ENCODE data around the gene EIF6. TPM values are rescaled to one million over a fixed set of nuclear protein-coding genes. Genes with fewer than 3 reads are reported as not detected.

EIF6 gene
- total RNA-seq, 2 experiments from 2014 or later: 106 to 113 TPM

DNA sequence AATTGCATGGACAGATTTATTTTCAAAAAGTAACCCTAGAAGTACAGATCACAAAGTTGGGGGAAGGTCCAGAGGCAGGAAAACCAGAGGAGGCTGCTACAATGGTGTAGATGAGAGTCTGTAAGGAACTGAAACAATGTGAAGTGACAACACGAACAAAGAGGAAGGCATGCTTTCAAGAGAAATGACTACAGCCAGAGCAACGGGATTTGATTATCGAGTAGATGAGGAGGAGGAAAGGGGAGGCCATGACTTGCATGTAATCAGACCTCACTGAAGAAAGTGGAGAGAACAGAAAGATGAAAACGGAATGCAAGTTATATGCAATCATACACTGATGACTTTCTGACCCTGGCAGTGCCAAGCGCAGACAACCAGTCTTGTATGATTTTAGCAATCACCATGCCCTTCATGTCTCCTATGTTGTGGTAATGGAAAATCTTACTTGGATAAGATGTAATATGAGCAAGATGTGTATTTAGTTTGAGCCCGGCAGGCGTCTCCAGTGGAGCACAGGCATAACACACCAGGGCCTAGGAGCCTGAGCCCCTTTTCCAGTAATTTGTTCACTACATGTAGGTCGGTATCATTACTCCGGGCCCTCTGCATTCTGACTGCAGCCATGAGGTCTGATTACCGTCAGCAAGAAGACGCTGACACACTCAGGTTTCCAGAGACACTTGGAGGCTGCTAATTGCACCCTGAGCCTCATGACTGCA, 41.6 kb upstream of the EIF6 start:
- Histone ChIP-seq H3K4me2 (ENCODE audit: low read length) (no peak overlapping the region), H3K4me3 (ENCODE audit: low read depth, low read length, poor library complexity, severe bottlenecking) (no peak overlapping the region), H2AFZ (ENCODE audit: low read length) (no peak overlapping the region), H3K27ac (ENCODE audit: low read depth, low read length, poor library complexity, severe bottlenecking) (no peak overlapping the region), H3K79me2 (ENCODE audit: insufficient read depth, low read depth, low read length) (no peaks in the 10 kb centered on the region), H3K36me3 (ENCODE audit: insufficient read depth, low read length) (0 out of 2 replicates have a peak, but pooled peaks cover 5% of the 10 kb centered on the region), H3K4me1 (ENCODE audit: insufficient read depth, low read length, poor library complexity, severe bottlenecking) (no peaks in the 10 kb centered on the region), H3K9me3 (ENCODE audit: low read length) (no peaks in the 10 kb centered on the region), H4K20me1 (ENCODE audit: insufficient read depth, low read length) (no peaks in the 10 kb centered on the region), H3K9me2 (ENCODE audit: insufficient read depth, low read length) (no peaks in the 10 kb centered on the region)
- BruUV-seq (replicated peaks): no TSS peak
- no peak for DNase-seq (ENCODE audit: low spot score)
- TF ChIP-seq EZH2phosphoT487 (IDR thresholded peaks at IDR 0.05; ENCODE audit: borderline replicate concordance, low read depth, low read length): no peak
- TF ChIP-seq, protein P1, sequence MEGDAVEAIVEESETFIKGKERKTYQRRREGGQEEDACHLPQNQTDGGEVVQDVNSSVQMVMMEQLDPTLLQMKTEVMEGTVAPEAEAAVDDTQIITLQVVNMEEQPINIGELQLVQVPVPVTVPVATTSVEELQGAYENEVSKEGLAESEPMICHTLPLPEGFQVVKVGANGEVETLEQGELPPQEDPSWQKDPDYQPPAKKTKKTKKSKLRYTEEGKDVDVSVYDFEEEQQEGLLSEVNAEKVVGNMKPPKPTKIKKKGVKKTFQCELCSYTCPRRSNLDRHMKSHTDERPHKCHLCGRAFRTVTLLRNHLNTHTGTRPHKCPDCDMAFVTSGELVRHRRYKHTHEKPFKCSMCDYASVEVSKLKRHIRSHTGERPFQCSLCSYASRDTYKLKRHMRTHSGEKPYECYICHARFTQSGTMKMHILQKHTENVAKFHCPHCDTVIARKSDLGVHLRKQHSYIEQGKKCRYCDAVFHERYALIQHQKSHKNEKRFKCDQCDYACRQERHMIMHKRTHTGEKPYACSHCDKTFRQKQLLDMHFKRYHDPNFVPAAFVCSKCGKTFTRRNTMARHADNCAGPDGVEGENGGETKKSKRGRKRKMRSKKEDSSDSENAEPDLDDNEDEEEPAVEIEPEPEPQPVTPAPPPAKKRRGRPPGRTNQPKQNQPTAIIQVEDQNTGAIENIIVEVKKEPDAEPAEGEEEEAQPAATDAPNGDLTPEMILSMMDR (conservative IDR thresholded peaks at IDR 0.05; ENCODE audit: low read length): no peak
- intact Hi-C loops (cut with micrococcal nuclease; ENCODE audit: unreplicated experiment): no loop called here
- CTCF ChIA-PET (ENCODE audit: unreplicated experiment): no interaction called here
- POLR2A ChIA-PET: no interaction called here

GRCh38 chr20:35325401-35325800, 40.8 kb upstream of the EIF6 start:
- intact Hi-C loops (cut with micrococcal nuclease; ENCODE audit: unreplicated experiment): no loop called here
- no TSS peak for BruUV-seq (replicated peaks)
- H3K27ac ChIP-seq (ENCODE audit: low read depth, low read length, poor library complexity, severe bottlenecking): no peak overlapping the region
- ChIA-PET CTCF (ENCODE audit: unreplicated experiment) (no interaction called here), POLR2A (no interaction called here)
- H4K20me1 ChIP-seq (ENCODE audit: insufficient read depth, low read length): no peaks in the 10 kb centered on the region
- H3K4me3 ChIP-seq (ENCODE audit: low read depth, low read length, poor library complexity, severe bottlenecking): no peak overlapping the region
- 0 out of 2 replicates have a peak, but pooled peaks cover 5% of the 10 kb centered on the region for H3K36me3 ChIP-seq (ENCODE audit: insufficient read depth, low read length)
- no peak overlapping the region for H2AFZ ChIP-seq (ENCODE audit: low read length)
- TF ChIP-seq, protein P1 (conservative IDR thresholded peaks at IDR 0.05; ENCODE audit: low read length): no peak
- no peak for TF ChIP-seq EZH2phosphoT487 (IDR thresholded peaks at IDR 0.05; ENCODE audit: borderline replicate concordance, low read depth, low read length)
- H3K4me1 ChIP-seq (ENCODE audit: insufficient read depth, low read length, poor library complexity, severe bottlenecking): no peaks in the 10 kb centered on the region
- no peaks in the 10 kb centered on the region for H3K9me3 ChIP-seq (ENCODE audit: low read length)
- DNase-seq (ENCODE audit: low spot score): no peak
- no peaks in the 10 kb centered on the region for H3K9me2 ChIP-seq (ENCODE audit: insufficient read depth, low read length)
- H3K79me2 ChIP-seq (ENCODE audit: insufficient read depth, low read depth, low read length): no peaks in the 10 kb centered on the region
- no peak overlapping the region for H3K4me2 ChIP-seq (ENCODE audit: low read length)

DNA sequence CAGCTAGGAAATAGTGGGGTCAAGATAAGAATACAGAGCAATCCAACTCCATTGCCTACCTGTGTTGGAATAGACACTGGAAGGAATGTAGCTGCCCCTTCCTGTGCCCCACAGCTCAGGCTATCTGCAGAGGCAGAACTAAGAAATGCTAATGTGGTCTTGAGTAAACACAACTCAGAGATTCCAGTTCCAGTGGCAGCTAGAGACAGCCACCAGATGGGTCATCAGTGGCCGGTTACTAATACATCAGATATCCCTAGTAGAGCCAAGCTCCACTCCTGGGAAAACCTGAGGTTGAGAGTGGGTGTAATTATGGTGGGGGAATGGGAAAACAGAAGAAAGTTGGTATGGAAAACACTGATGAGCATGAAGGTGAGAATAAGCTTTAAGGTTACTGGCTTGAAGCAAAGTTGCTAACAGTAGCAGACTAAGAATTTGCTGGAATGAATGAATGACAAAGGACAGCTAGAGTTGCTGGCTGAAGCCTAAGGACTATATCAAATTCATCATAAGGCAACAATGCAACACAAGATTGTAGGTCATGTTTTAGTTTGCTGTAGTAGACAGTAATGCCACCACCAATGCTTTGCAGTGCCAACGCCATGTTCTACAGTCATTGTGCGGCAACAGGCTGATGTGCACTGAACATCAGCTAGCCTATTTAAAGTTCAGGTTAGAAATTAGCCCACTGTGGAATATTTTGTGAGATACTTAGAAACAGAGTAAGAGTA, 36.0 kb upstream of the EIF6 start:
- TF ChIP-seq, protein P1 (conservative IDR thresholded peaks at IDR 0.05; ENCODE audit: low read length): no peak
- TF ChIP-seq EZH2phosphoT487 (IDR thresholded peaks at IDR 0.05; ENCODE audit: borderline replicate concordance, low read depth, low read length): no peak
- POLR2A ChIA-PET: interaction anchor here (0.5 to 0.7 kb wide), 3 partner anchors 15 to 75 kb away, joined by 3 read pairs; no protein-coding TSS in a partner anchor
- H3K27ac ChIP-seq (ENCODE audit: low read depth, low read length, poor library complexity, severe bottlenecking): no peak overlapping the region
- no peak overlapping the region for H3K4me3 ChIP-seq (ENCODE audit: low read depth, low read length, poor library complexity, severe bottlenecking)
- H3K9me2 ChIP-seq (ENCODE audit: insufficient read depth, low read length): no peaks in the 10 kb centered on the region
- no peaks in the 10 kb centered on the region for H3K36me3 ChIP-seq (ENCODE audit: insufficient read depth, low read length)
- H2AFZ ChIP-seq (ENCODE audit: low read length): no peak overlapping the region
- CTCF ChIA-PET (ENCODE audit: unreplicated experiment): no interaction called here
- H3K4me2 ChIP-seq (ENCODE audit: low read length): no peak overlapping the region
- no peak for DNase-seq (ENCODE audit: low spot score)
- H3K79me2 ChIP-seq (ENCODE audit: insufficient read depth, low read depth, low read length): no peaks in the 10 kb centered on the region
- no peaks in the 10 kb centered on the region for H4K20me1 ChIP-seq (ENCODE audit: insufficient read depth, low read length)
- H3K4me1 ChIP-seq (ENCODE audit: insufficient read depth, low read length, poor library complexity, severe bottlenecking): no peaks in the 10 kb centered on the region
- BruUV-seq (replicated peaks): no TSS peak
- intact Hi-C loops (cut with micrococcal nuclease; ENCODE audit: unreplicated experiment): no loop called here
- no peaks in the 10 kb centered on the region for H3K9me3 ChIP-seq (ENCODE audit: low read length)
